CD4-positive, alpha-beta T cell (primary cell): ENCODE data around the gene DTNB. TPM values are rescaled to one million over a fixed set of nuclear protein-coding genes. Genes with fewer than 3 reads are reported as not detected.

ENCODE experiments used
- ATAC-seq: fragments of 200-7000 bp; cut with Tn5 transposase; one replicate; pipeline ENCODE4 v1.10.0; 2022; ENCODE audit warnings: mild to moderate bottlenecking; ENCODE audit not compliant: poor library complexity
- CTCF ChIA-PET: fragments of 350-600 bp; sonication (Branson Sonifier 250); formaldehyde crosslinking; loops from one replicate; lab custom pipeline; 2021; ENCODE audit warnings: antibody characterized with exemption, inconsistent platforms; lab: Charles Lee
- POLR2A ChIA-PET: fragments of 350-600 bp; sonication (Branson Sonifier 250); formaldehyde crosslinking; loops from one replicate; lab custom pipeline; 2021; ENCODE audit warnings: antibody characterized with exemption, inconsistent platforms; lab: Charles Lee
- DNase-seq, 14 experiments: peaks; one replicate each; pipeline ENCODE4 v3.0.0-alpha.2; 2013 to 2020; ENCODE audit warnings: mixed read lengths in 2 of 14
- H3K27ac ChIP-seq, 2 donors: one replicate each; pipeline versions ENCODE4 v1.5.1 to v1.7.0; 2013; ENCODE audit warnings: low read length in 2 of 2, low read depth in 1 of 2, mild to moderate bottlenecking in 1 of 2
- H3K27me3 ChIP-seq, 2 experiments: 1 replicate in 1 of 2; 2 replicates in 1 of 2; pipeline versions ENCODE4 v1.6.1 to v1.7.0; 2013; ENCODE audit warnings: low read length in 2 of 2, control low read depth in 1 of 2, mild to moderate bottlenecking in 1 of 2, moderate library complexity in 1 of 2; ENCODE audit not compliant: insufficient read depth in 2 of 2, control insufficient read depth in 1 of 2
- H3K36me3 ChIP-seq: one replicate; pipeline ENCODE4 v1.6.1; 2013; ENCODE audit warnings: low read length, control low read depth; ENCODE audit not compliant: insufficient read depth
- H3K4me1 ChIP-seq: one replicate; pipeline ENCODE4 v1.6.1; 2013; ENCODE audit warnings: low read length, control low read depth; ENCODE audit not compliant: insufficient read depth
- H3K4me3 ChIP-seq: one replicate; pipeline ENCODE4 v1.5.1; 2013; ENCODE audit warnings: mild to moderate bottlenecking, low read length, moderate library complexity
- H3K9me3 ChIP-seq, 2 experiments: 1 replicate in 1 of 2; 2 replicates in 1 of 2; pipeline versions ENCODE4 v1.6.1 to v1.7.0; 2013; ENCODE audit warnings: low read length in 2 of 2, mild to moderate bottlenecking in 2 of 2, control low read depth in 1 of 2, moderate library complexity in 1 of 2; ENCODE audit not compliant: control insufficient read depth in 1 of 2, insufficient read depth in 1 of 2
- H3K27ac Mint-ChIP-seq: one replicate; pipeline ENCODE4 v1.8.0; 2020; ENCODE audit warnings: mixed read lengths
- H3K27me3 Mint-ChIP-seq: one replicate; pipeline ENCODE4 v1.8.0; 2021; ENCODE audit warnings: mixed read lengths
- H3K36me3 Mint-ChIP-seq: one replicate; pipeline ENCODE4 v1.8.0; 2021; ENCODE audit warnings: low read depth, mixed read lengths
- H3K4me1 Mint-ChIP-seq: one replicate; pipeline ENCODE4 v1.8.0; 2021; ENCODE audit warnings: low read depth, mixed read lengths
- H3K4me3 Mint-ChIP-seq: one replicate; pipeline ENCODE4 v1.8.0; 2020; ENCODE audit warnings: mild to moderate bottlenecking, mixed read lengths
- H3K9me3 Mint-ChIP-seq: one replicate; pipeline ENCODE4 v1.8.0; 2020; ENCODE audit warnings: mixed read lengths
- CTCF ChIP-seq: fragments of 200-600 bp; IDR thresholded peaks from one replicate; pipeline ENCODE4 v1.8.0; 2022; ENCODE audit warnings: antibody characterized with exemption, mild to moderate bottlenecking
- intact Hi-C, 2 experiments: fragments of 100-400 bp; cut with DNase I in 1 of 2; cut with micrococcal nuclease in 1 of 2; formaldehyde crosslinking; loops; one replicate each; pipeline versions ENCODE4 v1.15.1 to v1.9.0; 2023 to 2025; cut with DNase I, micrococcal nuclease
- total RNA-seq, 174 experiments: library from RNA in 2 of 174; stranded (reverse) in 2 of 174; gene quantifications; one replicate each; pipeline ENCODE4 v1.2.3 and lab custom pipeline; 2021 to 2026

The DTNB gene
- total RNA-seq, 2 experiments from 2014 or later: 30.1 to 33.6 TPM

GRCh38 chr2:25444608-25445270, 228.6 kb downstream of the DTNB start:
- Histone ChIP-seq H3K4me3 (no peak overlapping the region), H3K36me3 (peaks cover 8% of the 10 kb centered on the region), H3K27me3 (no peaks in the 10 kb centered on the region), H3K27ac (no peak overlapping the region), H3K9me3 (no peaks in the 10 kb centered on the region), H3K4me1 (no peaks in the 10 kb centered on the region)
- H3K4me3 Mint-ChIP-seq: no peak overlapping the region
- DNase-seq: no peak
- peaks cover 37% of the 10 kb centered on the region for H3K36me3 Mint-ChIP-seq
- no peak overlapping the region for H3K27ac Mint-ChIP-seq
- CTCF ChIA-PET: no interaction called here
- H3K9me3 Mint-ChIP-seq: no peaks in the 10 kb centered on the region
- no peaks in the 10 kb centered on the region for H3K27me3 Mint-ChIP-seq
- no peak for ATAC-seq
- intact Hi-C loops: no loop called here
- POLR2A ChIA-PET: no interaction called here
- no peak for TF ChIP-seq CTCF
- H3K4me1 Mint-ChIP-seq: no peaks in the 10 kb centered on the region

GRCh38 chr2:25443766-25444165, 229.6 kb downstream of the DTNB start:
- DNase-seq (no peak), ATAC-seq (no peak)
- Histone ChIP-seq H3K27ac (no peak overlapping the region), H3K4me3 (no peak overlapping the region), H3K36me3 (peaks cover 8% of the 10 kb centered on the region), H3K27me3 (no peaks in the 10 kb centered on the region), H3K9me3 (no peaks in the 10 kb centered on the region), H3K4me1 (no peaks in the 10 kb centered on the region)
- Mint-ChIP-seq H3K4me3 (no peak overlapping the region), H3K27me3 (no peaks in the 10 kb centered on the region), H3K9me3 (no peaks in the 10 kb centered on the region), H3K36me3 (peaks cover 29% of the 10 kb centered on the region), H3K27ac (no peak overlapping the region), H3K4me1 (no peaks in the 10 kb centered on the region)
- intact Hi-C loops: no loop called here
- no peak for TF ChIP-seq CTCF
- ChIA-PET CTCF (no interaction called here), POLR2A (no interaction called here)

- TF ChIP-seq CTCF: no peak
- peaks cover 2% of the 10 kb centered on the region for H3K36me3 ChIP-seq
- ATAC-seq (no peak), DNase-seq (no peak)
- no peak overlapping the region for H3K4me3 ChIP-seq
- Mint-ChIP-seq H3K27me3 (no peaks in the 10 kb centered on the region), H3K9me3 (no peaks in the 10 kb centered on the region), H3K4me3 (no peak overlapping the region), H3K36me3 (peaks cover 33% of the 10 kb centered on the region), H3K27ac (no peak overlapping the region), H3K4me1 (no peaks in the 10 kb centered on the region)
- POLR2A ChIA-PET: no interaction called here
- H3K9me3 ChIP-seq: no peaks in the 10 kb centered on the region
- CTCF ChIA-PET: no interaction called here
- no peaks in the 10 kb centered on the region for H3K4me1 ChIP-seq
- no peak overlapping the region for H3K27ac ChIP-seq
- H3K27me3 ChIP-seq: no peaks in the 10 kb centered on the region
- intact Hi-C loops: no loop called here
These were observed 232.0 kb downstream of the DTNB start for GRCh38 chr2:25441353-25441752.
